GM23338 (cell line): ENCODE results near the gene IL17RB.

ENCODE experiments used
- CTCF ChIP-seq, 2 experiments: fragments of 200-600 bp in 1 of 2; sonication (generic) in 1 of 2; conservative IDR thresholded peaks; 2 replicates each; pipeline versions ENCODE4 v1.5.1 to v1.6.1; 2016 to 2017; ENCODE audit warnings: antibody characterized with exemption in 2 of 2, low read depth in 2 of 2, mild to moderate bottlenecking in 2 of 2, moderate library complexity in 1 of 2
- EZH2 ChIP-seq: fragments of 200-600 bp; sonication (generic); IDR thresholded peaks from one replicate; pipeline ENCODE4 v1.8.0; 2017; ENCODE audit warnings: antibody characterized with exemption, mild to moderate bottlenecking, low read depth; ENCODE audit not compliant: unreplicated experiment
- POLR2AphosphoS5 ChIP-seq: IDR thresholded peaks from 2 replicates; pipeline ENCODE4 v1.6.1; 2016; ENCODE audit warnings: antibody characterized with exemption, low read depth
- ZNF114 ChIP-seq: fragments of 250-450 bp; sonication (Bioruptor Pico); IDR thresholded peaks from 2 replicates; pipeline ENCODE4 v1.5.0; 2020; ENCODE audit warnings: mild to moderate bottlenecking, moderate library complexity
- TF ChIP-seq, protein P1 (sequence below): IDR thresholded peaks from one replicate; pipeline ENCODE4 v1.6.1; 2018; ENCODE audit warnings: antibody characterized with exemption; ENCODE audit not compliant: unreplicated experiment

DNA sequence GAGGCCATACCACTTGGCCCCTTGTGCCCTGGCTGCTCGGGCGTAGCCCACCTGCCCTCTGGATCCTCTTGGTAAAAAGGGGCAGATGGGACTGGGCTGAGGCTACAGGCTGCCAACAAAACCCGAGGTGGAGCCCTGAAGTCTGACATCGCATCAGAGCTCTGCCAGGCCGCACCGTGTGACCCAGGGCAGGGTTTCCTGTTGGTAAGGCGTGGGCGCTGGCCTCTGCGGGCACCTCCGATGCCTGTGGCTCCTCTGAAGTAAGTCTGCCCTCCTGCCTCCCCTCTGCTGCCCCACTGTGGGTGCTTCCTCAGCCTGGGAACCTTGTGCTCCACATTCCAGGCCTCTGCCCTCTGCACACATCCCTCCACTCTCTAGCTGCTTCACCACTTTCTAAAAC lies 9.0 kb upstream of the IL17RB start:
- TF ChIP-seq CTCF (conservative IDR thresholded peaks at IDR 0.05; ENCODE audit: low read depth in 2 of 2) (no peak), EZH2 (no peak), POLR2AphosphoS5 (no peak), ZNF114 (no peak)
- TF ChIP-seq, protein P1, sequence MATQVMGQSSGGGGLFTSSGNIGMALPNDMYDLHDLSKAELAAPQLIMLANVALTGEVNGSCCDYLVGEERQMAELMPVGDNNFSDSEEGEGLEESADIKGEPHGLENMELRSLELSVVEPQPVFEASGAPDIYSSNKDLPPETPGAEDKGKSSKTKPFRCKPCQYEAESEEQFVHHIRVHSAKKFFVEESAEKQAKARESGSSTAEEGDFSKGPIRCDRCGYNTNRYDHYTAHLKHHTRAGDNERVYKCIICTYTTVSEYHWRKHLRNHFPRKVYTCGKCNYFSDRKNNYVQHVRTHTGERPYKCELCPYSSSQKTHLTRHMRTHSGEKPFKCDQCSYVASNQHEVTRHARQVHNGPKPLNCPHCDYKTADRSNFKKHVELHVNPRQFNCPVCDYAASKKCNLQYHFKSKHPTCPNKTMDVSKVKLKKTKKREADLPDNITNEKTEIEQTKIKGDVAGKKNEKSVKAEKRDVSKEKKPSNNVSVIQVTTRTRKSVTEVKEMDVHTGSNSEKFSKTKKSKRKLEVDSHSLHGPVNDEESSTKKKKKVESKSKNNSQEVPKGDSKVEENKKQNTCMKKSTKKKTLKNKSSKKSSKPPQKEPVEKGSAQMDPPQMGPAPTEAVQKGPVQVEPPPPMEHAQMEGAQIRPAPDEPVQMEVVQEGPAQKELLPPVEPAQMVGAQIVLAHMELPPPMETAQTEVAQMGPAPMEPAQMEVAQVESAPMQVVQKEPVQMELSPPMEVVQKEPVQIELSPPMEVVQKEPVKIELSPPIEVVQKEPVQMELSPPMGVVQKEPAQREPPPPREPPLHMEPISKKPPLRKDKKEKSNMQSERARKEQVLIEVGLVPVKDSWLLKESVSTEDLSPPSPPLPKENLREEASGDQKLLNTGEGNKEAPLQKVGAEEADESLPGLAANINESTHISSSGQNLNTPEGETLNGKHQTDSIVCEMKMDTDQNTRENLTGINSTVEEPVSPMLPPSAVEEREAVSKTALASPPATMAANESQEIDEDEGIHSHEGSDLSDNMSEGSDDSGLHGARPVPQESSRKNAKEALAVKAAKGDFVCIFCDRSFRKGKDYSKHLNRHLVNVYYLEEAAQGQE, result no peak
